GM19372 (cell line): ENCODE data around the gene ZDHHC14.
"Not testable (repeated sequence)": the region's sequence is repeated elsewhere in the genome, so short reads cannot be mapped to it uniquely, and the experiment has no call there.

Source experiments
- ATAC-seq: cut with Tn5 transposase; IDR thresholded peaks from one replicate; pipeline ENCODE4 v1.9.1; 2021; ENCODE audit warnings: mild to moderate bottlenecking, low read depth, moderate library complexity; ENCODE audit not compliant: unreplicated experiment

Gene ZDHHC14

DNA sequence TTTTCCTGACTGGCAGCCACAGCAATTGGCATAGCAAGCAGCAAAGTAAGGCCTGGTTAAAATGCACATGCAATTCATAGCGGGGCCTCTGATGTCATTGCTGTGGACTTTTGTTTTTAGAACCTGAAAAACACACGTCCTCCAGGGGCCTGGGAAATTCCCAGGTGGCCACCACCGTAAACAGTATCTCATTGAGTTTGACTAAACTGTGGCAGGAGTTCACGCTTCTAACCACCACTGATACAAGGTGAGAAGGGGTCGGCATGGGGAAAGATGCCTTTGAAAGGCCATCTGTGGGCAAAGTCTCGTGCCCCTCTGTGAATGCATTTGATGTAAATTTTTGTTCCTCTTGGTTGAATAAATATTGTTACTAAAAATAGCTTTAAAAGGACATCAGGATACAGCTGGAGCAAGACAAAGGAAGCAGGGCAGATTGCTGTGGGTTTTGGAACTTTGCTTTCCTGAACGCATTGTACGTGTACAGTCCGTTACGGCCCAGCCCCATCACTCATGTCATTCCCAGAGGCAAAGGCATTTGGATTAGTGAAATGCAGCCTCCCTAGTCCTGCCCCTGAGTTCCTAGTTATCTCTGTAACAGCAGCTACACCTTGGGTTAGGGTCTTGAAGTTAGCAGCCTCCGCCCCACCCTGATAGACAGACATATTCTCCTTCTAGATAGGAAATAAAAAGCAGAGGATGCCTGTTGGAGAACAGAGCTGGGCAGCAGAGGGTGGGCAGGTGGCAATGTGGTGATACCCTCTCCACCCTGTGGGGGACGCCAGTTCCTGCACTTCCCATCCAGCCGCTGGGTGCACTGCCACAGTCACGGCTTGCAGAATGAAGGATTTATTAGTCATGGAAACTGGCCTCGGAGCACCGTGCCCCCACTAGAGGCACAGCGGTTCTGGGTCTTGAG is 80.3 kb downstream of the ZDHHC14 start:
- peak; percentile 35 for ATAC-seq

DNA sequence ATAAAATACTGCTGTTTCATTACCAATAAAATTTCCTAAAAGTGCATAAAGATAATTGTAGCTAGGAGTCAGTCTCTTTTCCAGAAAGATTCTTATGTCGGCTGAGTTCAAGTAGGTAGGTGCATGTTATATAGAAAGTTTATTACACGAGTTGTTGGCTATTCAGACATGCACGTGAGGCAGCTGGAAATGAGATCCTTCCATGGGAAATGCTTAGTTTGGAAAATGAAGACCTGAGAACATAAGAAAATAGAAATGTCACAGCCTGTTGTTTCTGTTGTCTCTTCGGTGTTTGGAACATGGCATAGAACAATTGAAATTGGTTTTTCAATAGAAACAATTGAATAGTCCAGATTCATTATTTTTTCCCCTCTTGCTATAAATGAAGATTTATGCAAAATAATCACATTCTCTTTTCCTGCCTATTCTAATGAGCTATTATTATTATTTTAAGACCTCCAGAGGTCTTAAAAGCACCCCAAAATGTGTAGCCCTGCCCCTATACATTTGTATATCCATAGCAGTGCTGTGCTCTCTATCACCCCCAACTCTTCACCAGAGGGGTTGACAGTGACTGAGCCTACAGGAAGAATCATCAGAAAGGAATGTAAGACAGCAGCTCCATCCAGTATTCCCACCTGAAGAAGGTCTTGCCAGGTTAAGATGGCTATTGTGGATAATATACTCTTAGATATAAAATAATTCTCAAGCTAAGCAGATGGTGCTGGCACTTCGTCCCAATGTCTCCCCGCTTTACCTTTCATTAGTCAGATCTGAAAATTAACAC is 82.2 kb downstream of the ZDHHC14 start:
- ATAC-seq: no peak

DNA sequence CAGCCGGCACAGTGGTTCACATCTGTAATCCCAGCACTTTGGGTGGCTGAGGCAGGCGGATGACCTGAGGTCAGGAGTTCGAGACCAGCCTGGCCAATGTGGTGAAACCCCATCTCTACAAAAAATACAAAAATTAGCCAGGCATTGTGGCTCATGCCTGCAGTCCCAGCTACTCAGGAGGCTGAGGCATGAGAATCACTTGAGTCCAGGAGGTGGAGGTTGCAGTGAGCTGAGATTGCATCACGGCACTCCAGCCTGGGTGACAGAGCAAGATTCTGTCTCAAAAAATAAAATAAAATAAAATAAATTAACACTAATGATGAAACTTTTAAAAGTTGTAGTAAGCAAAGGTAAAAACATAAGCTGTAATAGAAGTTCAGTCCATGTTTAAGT is 82.7 kb downstream of the ZDHHC14 start:
- not testable (repeated sequence) for ATAC-seq

DNA sequence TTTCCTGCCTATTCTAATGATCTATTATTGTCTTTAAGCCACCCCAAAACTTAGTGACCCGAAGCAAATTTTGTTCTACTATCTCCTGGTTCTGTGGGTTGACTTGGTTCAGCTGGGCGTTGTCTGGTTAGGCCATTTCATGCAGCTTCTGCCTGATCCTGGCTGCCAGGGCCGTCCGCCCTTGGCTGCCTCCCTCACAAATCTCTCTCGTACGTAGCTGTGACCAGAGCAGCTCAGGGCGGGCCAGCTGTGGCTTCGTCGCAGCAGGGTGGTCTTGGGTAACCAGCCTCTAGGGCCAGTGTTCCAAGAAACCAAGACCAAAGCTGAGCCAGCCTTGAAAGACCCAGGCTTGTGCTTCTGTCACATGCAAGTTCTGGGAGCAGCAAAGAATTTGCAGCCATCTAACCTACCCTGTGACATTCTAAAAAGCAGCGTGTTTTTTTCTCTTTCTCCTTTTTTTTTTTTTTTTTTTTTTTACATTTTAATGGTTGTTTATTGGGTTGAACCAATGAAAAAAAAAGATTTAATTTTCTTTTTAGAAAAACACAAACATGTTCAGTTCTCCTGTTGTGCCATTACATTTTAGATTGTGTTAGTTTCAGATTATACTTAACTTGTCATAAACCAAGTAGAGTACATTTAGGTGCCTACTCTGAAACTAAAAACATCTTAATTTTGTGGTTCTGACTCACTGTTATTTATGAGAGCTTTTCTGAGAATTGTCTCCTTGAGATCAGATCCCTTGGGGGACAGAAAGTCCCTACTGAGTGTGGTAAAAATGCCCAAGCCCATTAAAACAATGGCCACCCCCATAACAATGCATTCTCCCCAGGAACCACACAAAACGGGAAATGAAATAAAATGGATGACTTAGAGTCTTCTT is 83.9 kb downstream of the ZDHHC14 start:
- peak; percentile 41 for ATAC-seq

DNA sequence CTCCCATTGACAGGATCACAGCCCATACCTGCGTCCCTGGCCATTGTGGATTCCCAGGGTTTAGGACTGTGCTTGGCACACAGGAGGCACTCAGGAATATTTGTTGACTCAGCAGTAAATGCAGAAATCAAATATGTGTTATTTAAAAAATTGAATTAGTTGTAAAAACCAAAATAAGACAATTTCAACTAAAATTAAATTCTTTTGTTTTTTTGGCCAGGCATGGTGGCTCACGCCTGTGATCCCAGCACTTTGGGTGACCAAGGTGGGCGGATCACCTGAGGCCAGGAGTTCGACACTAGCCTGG is 85.3 kb downstream of the ZDHHC14 start:
- no peak for ATAC-seq

DNA sequence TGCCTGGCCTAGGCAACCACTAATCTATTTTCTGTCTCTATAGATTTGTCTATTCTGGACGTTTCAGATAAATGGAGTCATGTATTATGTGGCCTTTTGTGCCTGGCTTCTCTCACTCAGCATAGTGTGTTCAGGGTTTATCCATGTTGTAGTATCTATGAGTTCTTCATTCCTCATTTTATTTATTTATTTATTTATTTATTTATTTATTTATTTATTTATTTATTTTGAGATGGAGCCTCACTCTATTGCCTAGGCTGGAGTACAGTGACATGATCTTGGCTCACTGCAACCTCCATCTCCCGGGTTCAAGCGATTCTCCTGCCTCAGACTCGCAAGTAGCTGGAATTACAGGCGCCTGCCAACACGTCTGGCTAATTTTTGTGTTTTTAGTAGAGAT is 86.3 kb downstream of the ZDHHC14 start:
- ATAC-seq: not testable (repeated sequence)

DNA sequence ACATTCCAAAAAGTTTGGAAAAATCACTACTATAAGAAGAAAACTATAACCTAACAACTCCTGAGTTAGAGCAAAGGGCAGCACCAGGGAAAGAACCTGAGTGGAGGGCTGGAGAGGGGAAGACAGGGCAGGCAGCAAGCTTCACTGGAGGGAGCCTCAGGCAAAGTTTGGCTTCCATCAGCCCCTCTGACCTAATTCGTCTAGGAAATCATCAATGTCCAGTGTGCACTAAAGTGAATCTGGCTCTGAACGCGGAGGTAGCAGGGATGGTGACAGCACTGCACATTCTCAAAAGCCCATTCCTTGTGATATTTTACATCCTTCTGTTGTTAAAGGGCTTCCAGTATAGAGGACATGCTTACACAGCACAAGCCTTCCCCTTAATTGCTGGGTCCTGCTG is 87.1 kb downstream of the ZDHHC14 start:
- ATAC-seq: no peak

DNA sequence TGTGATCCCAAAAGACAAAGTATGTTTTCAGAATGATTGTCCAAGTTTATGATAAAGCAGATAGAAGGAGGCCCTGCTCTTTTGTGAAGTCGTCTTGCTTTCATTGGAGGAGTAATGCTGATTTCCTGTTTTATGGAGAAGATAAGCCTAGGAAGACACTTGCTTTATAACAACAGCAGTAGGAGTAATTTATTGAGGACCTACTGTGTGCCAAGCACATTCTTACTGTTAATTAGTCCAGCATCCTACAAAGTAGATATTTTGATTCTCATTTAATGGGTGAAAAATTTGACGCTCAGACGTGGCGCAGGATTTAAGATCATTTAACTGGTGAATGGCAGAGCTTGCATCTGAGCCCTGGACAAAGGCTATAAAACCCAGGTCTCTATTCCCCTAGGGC is 87.6 kb downstream of the ZDHHC14 start:
- ATAC-seq: no peak

DNA sequence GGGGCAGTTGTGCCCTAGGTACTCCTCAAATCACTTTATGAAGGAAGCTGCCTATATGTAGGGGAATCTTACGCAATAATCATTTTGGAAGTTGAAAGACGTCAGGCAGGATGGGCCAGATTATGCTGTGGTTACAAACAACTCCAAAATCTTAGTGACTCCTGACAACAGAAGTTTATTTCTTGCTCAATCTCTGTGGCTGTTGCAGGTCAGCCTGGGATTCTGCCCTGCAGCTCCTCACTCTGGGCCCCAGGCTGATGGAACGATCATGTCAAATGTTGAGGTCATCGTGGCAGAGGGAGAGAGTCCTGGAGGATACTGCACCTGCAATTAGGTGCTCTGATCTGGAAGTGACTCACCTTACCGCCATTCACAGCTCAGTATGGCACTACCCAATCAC is 88.4 kb downstream of the ZDHHC14 start:
- ATAC-seq: no peak

DNA sequence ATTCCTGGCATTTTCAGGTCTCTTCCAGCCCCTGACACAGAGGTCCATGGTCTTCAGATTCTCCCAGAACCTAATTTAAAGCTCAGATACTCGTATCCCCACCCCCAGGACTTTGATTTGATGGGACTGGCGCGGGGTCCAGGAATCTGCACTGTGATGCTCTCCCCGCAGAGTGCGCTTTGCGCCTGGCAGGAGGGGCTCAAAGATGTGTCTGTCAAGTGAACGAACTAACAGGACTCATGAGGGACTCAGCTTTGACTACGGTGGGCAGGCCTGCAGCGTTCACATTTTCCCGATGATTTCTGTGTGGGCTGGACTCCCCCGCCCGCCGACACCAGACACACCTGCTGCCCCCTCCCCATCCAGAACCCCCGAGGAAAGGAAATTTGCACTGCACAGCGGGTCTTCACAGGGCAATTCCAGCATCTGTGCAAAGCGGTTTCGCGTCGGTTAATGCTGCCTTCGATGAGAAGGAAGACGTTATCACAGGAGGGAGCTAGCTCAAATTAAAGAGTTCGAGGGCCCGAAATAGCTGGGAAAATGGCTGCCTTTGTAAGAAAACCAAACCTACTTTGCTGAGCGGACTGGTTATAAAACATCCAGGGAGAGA is 90.2 kb downstream of the ZDHHC14 start:
- ATAC-seq: no peak

DNA sequence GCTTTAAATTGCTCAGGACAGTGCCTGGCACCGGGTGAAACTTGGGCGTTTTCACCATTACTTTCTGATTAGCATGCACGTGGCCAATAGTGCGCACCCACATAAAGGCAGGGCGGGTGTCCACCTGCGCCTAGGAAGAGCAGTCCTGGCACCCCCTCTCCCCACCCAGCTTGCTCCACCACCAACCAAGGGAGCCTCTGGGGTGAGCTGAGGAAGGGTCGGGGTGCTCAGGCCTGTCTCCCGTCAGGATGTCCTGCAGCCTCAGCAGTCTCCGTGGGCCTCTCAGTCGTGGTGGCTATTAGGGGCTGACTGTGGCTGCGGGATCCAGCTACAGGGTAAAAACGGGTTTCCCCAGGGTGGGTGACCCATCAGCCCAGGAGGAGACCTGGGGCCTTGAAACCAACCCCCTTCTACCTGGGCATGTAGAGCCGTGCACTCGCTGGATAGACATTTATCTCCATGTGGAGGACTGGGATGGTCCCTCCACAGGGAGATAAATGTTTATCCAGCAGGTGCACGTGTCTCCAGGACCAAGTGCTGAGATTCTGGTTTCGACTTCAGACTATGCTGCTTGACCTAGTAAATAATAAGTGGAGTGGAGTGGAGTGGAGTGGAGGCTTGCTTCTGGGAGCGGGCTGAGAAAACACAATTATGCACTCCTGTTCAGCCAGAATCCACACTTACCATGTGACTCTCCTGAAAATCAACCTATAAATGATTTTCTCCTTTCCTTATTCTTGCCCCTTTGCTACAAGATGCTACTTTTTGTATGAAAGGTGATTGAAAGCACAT is 91.1 kb downstream of the ZDHHC14 start:
- no peak for ATAC-seq

DNA sequence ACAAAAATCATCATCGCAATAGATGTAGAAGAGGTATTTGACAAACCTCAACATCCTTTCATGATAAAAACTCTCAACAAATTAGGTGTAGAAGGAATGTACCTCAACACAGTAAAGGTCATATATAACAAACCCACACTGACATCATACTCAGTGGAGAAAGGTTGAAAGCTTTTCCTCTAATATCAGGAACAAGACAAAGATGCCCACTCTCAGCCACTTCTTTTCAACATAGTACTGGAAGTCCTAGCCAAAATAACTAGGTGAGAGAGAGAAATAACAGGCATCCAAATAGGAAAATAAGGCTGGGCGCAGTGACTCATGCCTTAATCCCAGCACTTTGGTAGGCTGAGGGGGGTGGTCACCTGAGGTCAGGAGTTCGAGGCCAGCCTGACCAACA is 95.8 kb downstream of the ZDHHC14 start:
- no peak for ATAC-seq

DNA sequence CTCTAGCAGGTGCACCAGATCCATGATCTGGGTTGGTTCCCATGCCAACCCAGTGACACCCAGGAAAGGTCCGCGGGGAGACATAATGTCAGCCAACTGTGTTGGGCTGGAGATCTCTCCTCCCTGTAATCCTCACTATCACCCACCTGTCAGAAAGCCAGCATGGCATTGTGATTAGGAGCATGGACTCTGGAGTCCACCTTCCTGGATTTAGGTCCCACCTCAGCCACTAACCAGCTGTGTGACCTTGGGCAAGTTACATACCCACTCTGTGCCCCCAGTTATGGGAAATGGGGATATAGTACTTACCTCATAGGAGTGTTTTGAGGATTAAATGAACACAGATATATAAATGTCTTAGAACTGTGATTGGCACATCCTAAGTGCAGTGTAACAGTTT is 97.9 kb downstream of the ZDHHC14 start:
- ATAC-seq: no peak

DNA sequence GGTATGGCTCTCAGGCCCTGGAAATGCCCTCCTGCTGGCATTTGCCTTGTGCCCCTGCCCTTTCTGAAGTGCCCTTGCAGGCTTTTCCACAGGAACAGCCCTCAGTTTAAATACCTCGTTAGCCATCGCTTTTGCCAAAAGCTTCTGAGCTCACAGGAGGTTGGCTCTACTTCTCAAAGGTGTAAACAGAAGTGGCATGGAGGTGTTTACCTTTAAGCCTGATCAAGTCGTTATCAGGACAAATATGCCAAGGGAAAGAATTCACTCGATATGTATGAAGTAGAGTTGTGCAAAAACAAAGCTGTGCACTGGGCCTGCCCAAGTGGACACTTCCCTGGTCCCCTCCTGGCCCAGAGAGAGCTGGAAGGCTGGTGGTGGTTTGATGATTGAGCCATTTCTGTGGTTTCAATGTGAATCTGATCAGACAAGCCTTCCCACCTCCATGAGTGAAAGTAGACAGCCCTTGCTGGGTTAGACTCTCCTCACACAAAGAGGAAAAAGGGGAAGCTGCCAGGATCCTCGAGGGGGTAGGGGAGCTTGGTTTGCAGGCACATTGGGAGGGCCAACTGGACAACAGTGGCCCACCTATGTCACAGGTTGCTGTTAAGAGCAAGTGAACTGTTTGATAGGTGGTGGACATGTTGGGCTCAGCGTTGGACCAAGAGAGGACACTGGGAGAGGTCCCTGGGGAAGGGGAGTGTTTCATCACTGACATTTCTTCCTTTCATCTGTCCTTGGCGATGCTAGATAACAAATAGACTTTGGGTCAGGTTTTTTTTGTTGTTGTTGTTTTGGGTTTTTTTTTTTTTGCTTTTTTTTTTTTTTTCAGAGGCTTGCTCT is 98.7 kb downstream of the ZDHHC14 start:
- no peak for ATAC-seq

DNA sequence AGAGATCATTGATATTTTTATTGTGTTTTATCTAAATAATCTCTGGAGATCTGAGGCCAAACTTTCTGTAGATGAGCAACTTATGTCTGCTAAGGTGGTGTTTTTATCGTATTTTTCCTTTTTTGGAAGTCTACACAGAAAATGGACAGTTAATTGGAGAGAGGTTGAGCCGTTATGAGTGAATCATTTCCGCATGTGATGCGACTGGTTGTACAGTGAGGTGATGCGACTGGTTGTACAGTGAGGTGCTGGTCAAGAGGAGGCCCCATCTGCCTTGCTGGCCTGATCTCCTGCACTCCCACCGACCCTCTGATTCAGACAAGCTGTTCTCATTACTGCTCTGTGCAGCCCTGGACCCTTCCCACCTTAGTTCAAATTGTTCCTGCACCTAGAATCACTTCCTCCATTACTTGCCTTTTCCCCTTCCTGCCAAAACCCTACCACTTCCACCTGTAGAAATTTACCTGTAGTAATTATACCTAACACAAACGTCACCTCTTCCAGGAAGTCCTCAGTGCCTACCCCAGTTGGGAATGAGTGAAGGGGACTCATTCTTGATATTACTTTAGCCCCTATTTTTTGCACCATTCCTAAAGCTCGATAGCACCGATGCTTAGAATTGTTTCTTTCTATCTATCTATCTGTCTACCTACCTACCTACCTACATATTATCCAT is 100.3 kb downstream of the ZDHHC14 start:
- no peak for ATAC-seq

DNA sequence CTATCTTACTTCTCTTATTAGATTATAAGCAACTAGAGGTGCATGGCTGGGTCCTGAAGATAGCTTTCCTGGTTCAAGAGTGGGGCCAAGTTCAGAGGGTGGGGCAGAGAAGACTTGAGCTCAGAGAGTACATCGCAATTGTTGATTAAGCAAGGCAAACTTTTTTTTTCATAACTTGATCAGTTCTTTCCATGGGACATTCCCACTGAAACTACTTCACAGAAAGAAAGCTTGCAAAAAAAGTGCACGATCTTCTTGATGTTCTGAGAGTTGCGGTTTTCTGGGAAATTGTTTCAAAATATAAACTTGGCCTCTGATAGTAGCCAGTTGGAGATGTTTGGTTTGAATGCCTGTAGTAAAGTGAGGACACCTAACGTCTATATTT is 100.9 kb downstream of the ZDHHC14 start:
- ATAC-seq: no peak

DNA sequence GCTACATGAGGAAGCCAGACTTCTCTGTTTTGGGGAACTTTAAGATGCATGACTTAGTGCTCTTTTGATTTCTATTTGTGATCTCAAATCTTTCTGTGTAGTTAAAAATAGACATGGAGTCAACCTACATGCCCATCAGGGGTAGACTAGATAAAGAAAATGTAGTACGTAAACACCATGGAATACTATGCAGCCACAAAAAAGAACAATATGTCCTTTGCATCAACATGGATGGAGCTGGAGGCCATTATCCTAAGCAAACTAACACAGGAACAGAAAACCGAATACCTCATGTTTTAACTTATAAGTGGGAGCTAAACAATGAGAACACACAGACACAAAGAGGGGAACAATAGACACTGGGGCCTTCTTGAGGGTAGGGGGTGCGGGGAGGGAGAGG is 102.8 kb downstream of the ZDHHC14 start:
- ATAC-seq: no peak

DNA sequence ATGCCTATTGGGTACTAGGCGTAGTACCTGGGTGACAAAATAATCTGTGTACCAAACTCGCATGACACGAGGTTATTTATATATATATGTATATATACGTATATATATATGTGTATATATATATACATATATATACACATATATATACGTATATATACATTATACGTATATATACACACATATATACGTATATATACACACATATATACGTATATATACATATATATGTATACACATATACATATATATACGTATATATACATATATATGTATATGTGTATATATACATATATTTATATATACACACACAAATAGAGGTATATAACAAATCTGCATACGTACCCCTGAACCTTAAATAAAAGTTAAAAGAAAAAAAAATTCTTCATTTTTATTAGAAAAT is 103.2 kb downstream of the ZDHHC14 start:
- ATAC-seq: no peak
